ENCODE results near the gene TRIO. TPM values are rescaled to one million over a fixed set of nuclear protein-coding genes. Genes with fewer than 3 reads are reported as not detected.

The TRIO gene
- total RNA-seq, 2 experiments from 2014 or later: 4.1 to 6.5 TPM

- DNase-seq (no peak), ATAC-seq (ENCODE audit: poor library complexity) (no peak)
- H3K27ac Mint-ChIP-seq: no peak overlapping the region
- ChIA-PET CTCF (no interaction called here), POLR2A (no interaction called here)
- H3K9me3 Mint-ChIP-seq: no peaks in the 10 kb centered on the region
- no peaks in the 10 kb centered on the region for H3K36me3 ChIP-seq (ENCODE audit: insufficient read depth, low read length)
- no peaks in the 10 kb centered on the region for H3K27me3 ChIP-seq (ENCODE audit: control insufficient read depth in 1 of 2, insufficient read depth in 2 of 2, low read length in 2 of 2)
- no peaks in the 10 kb centered on the region for H3K27me3 Mint-ChIP-seq
- H3K27ac ChIP-seq (ENCODE audit: low read depth in 1 of 2, low read length in 2 of 2): no peak overlapping the region
- no peaks in the 10 kb centered on the region for H3K4me1 ChIP-seq (ENCODE audit: insufficient read depth, low read length)
- no peaks in the 10 kb centered on the region for H3K4me1 Mint-ChIP-seq (ENCODE audit: low read depth)
- peaks cover 0 to 6% of the 10 kb centered on the region in 2 experiments for H3K9me3 ChIP-seq (ENCODE audit: control insufficient read depth in 1 of 2, insufficient read depth in 1 of 2, low read length in 2 of 2)
- TF ChIP-seq, protein P1, sequence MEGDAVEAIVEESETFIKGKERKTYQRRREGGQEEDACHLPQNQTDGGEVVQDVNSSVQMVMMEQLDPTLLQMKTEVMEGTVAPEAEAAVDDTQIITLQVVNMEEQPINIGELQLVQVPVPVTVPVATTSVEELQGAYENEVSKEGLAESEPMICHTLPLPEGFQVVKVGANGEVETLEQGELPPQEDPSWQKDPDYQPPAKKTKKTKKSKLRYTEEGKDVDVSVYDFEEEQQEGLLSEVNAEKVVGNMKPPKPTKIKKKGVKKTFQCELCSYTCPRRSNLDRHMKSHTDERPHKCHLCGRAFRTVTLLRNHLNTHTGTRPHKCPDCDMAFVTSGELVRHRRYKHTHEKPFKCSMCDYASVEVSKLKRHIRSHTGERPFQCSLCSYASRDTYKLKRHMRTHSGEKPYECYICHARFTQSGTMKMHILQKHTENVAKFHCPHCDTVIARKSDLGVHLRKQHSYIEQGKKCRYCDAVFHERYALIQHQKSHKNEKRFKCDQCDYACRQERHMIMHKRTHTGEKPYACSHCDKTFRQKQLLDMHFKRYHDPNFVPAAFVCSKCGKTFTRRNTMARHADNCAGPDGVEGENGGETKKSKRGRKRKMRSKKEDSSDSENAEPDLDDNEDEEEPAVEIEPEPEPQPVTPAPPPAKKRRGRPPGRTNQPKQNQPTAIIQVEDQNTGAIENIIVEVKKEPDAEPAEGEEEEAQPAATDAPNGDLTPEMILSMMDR (IDR thresholded peaks at IDR 0.05): no peak
- intact Hi-C loops (cut with DNase I, micrococcal nuclease): no loop called here
- no peak overlapping the region for H3K4me3 ChIP-seq (ENCODE audit: low read length)
- H3K4me3 Mint-ChIP-seq: no peak overlapping the region
- no peaks in the 10 kb centered on the region for H3K36me3 Mint-ChIP-seq (ENCODE audit: low read depth)
These were observed 99.3 kb downstream of the TRIO start for GRCh38 chr5:14242447-14242846.

DNA sequence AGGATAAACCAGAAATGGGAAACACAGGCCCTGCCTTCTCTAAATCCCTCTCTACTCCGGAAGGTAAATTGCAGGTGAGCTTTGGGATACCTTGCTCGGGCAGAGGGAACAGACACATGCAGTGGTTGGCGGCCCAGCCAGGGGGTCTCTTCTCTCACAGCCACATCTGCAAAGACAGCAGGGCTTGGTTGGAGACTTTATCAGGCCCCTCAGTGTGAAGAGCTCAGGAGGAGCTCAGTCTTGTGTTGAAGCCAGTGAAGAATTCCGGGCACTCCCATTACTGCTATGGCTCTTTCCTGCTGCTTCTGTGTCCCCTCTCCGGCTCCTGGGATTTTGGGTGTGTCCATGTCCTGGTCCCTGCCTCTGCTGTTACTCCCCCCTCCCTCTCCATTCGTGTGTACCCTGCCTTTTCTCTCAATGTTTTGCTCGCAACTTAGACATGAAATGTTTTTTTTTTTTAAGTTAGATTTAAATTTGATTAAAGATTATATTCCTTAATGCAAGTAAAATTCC lies 99.8 kb downstream of the TRIO start:
- H3K4me3 ChIP-seq (ENCODE audit: low read length): no peak overlapping the region
- no peaks in the 10 kb centered on the region for H3K4me1 ChIP-seq (ENCODE audit: insufficient read depth, low read length)
- POLR2A ChIA-PET: no interaction called here
- H3K27ac ChIP-seq (ENCODE audit: low read depth in 1 of 2, low read length in 2 of 2): no peak overlapping the region
- H3K27me3 ChIP-seq (ENCODE audit: control insufficient read depth in 1 of 2, insufficient read depth in 2 of 2, low read length in 2 of 2): no peaks in the 10 kb centered on the region
- H3K36me3 ChIP-seq (ENCODE audit: insufficient read depth, low read length): no peaks in the 10 kb centered on the region
- TF ChIP-seq, protein P1 (IDR thresholded peaks at IDR 0.05): no peak
- Mint-ChIP-seq H3K27me3 (no peaks in the 10 kb centered on the region), H3K36me3 (ENCODE audit: low read depth) (no peaks in the 10 kb centered on the region), H3K4me1 (ENCODE audit: low read depth) (no peaks in the 10 kb centered on the region), H3K4me3 (no peak overlapping the region), H3K27ac (no peak overlapping the region), H3K9me3 (no peaks in the 10 kb centered on the region)
- intact Hi-C loops (cut with DNase I, micrococcal nuclease): no loop called here
- ATAC-seq (ENCODE audit: poor library complexity): no peak
- CTCF ChIA-PET: no interaction called here
- peaks cover 0 to 6% of the 10 kb centered on the region in 2 experiments for H3K9me3 ChIP-seq (ENCODE audit: control insufficient read depth in 1 of 2, insufficient read depth in 1 of 2, low read length in 2 of 2)
- no peak for DNase-seq

GRCh38 chr5:14243766-14244165 lies 100.6 kb downstream of the TRIO start:
- intact Hi-C loops (cut with DNase I, micrococcal nuclease): no loop called here
- ChIA-PET CTCF (no interaction called here), POLR2A (no interaction called here)
- H3K9me3 Mint-ChIP-seq: no peaks in the 10 kb centered on the region
- ATAC-seq (ENCODE audit: poor library complexity) (no peak), DNase-seq (no peak)
- no peaks in the 10 kb centered on the region for H3K36me3 Mint-ChIP-seq (ENCODE audit: low read depth)
- H3K27me3 ChIP-seq (ENCODE audit: control insufficient read depth in 1 of 2, insufficient read depth in 2 of 2, low read length in 2 of 2): no peaks in the 10 kb centered on the region
- peaks cover 0 to 3% of the 10 kb centered on the region in 2 experiments for H3K9me3 ChIP-seq (ENCODE audit: control insufficient read depth in 1 of 2, insufficient read depth in 1 of 2, low read length in 2 of 2)
- H3K4me3 Mint-ChIP-seq: no peak overlapping the region
- H3K27ac ChIP-seq (ENCODE audit: low read depth in 1 of 2, low read length in 2 of 2): no peak overlapping the region
- no peaks in the 10 kb centered on the region for H3K27me3 Mint-ChIP-seq
- no peak overlapping the region for H3K27ac Mint-ChIP-seq
- H3K36me3 ChIP-seq (ENCODE audit: insufficient read depth, low read length): no peaks in the 10 kb centered on the region
- no peaks in the 10 kb centered on the region for H3K4me1 ChIP-seq (ENCODE audit: insufficient read depth, low read length)
- TF ChIP-seq, protein P1 (IDR thresholded peaks at IDR 0.05): no peak
- H3K4me1 Mint-ChIP-seq (ENCODE audit: low read depth): no peaks in the 10 kb centered on the region
- no peak overlapping the region for H3K4me3 ChIP-seq (ENCODE audit: low read length)
